Ishikawa (cell line): ENCODE results near the gene EZR.

Experiments used
- CEBPB ChIP-seq: IDR thresholded peaks from 2 replicates; pipeline ENCODE4 v1.6.1; 2012
- CREB1 ChIP-seq: IDR thresholded peaks from 2 replicates; pipeline ENCODE4 v1.6.1; 2012; ENCODE audit warnings: low read depth
- EGR1 ChIP-seq: IDR thresholded peaks from 2 replicates; pipeline ENCODE4 v1.6.1; 2012
- EP300 ChIP-seq: IDR thresholded peaks from 2 replicates; pipeline ENCODE4 v1.6.1; 2012; ENCODE audit warnings: borderline replicate concordance
- FOXM1 ChIP-seq: IDR thresholded peaks from 2 replicates; pipeline ENCODE4 v1.6.1; 2012; ENCODE audit warnings: low read depth, borderline replicate concordance
- NFIC ChIP-seq: IDR thresholded peaks from 2 replicates; pipeline ENCODE4 v1.6.1; 2012
- RAD21 ChIP-seq: IDR thresholded peaks from 2 replicates; pipeline ENCODE4 v1.6.1; 2012; ENCODE audit warnings: low read depth
- TAF1 ChIP-seq: IDR thresholded peaks from 2 replicates; pipeline ENCODE4 v1.6.1; 2012; ENCODE audit warnings: low read depth, mild to moderate bottlenecking
- TCF12 ChIP-seq: IDR thresholded peaks from 2 replicates; pipeline ENCODE4 v1.6.1; 2012; ENCODE audit warnings: low read depth
- TEAD4 ChIP-seq: IDR thresholded peaks from 2 replicates; pipeline ENCODE4 v1.6.1; 2012
- YY1 ChIP-seq: IDR thresholded peaks from 2 replicates; pipeline ENCODE4 v1.6.1; 2012; ENCODE audit warnings: low read depth
- ZBTB7A ChIP-seq: IDR thresholded peaks from 2 replicates; pipeline ENCODE4 v1.6.1; 2012; ENCODE audit warnings: low read depth
- TF ChIP-seq, protein P1 (sequence below): IDR thresholded peaks from 2 replicates; pipeline ENCODE4 v1.6.1; 2012
- TF ChIP-seq, protein P2 (sequence below): IDR thresholded peaks from 2 replicates; pipeline ENCODE4 v1.6.1; 2012; ENCODE audit warnings: low read depth, mild to moderate bottlenecking
- TF ChIP-seq, protein P3 (sequence below): IDR thresholded peaks from 2 replicates; pipeline ENCODE4 v1.6.1; 2012

EZR gene

DNA sequence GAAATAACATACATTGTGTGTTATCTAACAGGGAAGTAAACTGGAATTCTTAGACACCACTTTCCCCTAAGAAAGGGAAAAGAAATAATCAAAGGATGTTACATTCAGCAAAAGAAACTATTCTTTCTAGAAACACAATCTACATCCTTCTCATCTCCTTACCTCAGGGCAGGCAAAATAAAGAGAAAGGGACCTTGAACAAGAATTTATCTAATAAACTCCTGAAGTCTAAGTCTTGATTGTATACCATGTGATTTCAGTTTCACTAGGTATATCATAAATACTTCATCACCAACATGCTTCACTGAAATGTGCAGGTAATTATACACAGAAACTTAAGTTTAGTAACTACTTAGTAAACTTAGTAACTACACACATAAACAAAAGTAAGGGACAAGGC is 15.0 kb downstream of the EZR start:
- no peak for TF ChIP-seq NFIC
- TF ChIP-seq, protein P1, sequence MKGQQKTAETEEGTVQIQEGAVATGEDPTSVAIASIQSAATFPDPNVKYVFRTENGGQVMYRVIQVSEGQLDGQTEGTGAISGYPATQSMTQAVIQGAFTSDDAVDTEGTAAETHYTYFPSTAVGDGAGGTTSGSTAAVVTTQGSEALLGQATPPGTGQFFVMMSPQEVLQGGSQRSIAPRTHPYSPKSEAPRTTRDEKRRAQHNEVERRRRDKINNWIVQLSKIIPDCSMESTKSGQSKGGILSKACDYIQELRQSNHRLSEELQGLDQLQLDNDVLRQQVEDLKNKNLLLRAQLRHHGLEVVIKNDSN, result no peak
- no peak for TF ChIP-seq TAF1
- TF ChIP-seq EGR1, result no peak

DNA sequence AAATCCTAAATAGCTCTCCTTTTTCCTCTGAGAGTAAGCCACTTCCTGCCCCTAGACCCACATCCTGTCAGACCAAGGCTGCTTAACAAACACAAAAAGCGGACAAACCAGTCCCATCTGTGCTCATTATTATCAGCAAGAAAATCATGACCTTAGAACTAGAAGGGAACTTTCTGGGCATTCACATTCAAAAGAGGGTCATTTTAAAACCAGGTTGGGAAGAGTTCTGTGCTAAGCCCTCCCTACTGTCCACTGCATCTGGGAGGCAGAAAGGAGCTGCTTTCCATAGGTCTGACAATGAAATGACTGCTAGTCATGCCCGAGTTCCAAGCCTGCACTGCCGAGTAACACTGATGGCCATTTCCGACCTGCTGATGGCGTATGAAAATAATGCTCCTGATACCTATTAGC is 15.4 kb downstream of the EZR start:
- TF ChIP-seq FOXM1 (no peak), EP300 (no peak), TCF12 (no peak), CREB1 (no peak)

DNA sequence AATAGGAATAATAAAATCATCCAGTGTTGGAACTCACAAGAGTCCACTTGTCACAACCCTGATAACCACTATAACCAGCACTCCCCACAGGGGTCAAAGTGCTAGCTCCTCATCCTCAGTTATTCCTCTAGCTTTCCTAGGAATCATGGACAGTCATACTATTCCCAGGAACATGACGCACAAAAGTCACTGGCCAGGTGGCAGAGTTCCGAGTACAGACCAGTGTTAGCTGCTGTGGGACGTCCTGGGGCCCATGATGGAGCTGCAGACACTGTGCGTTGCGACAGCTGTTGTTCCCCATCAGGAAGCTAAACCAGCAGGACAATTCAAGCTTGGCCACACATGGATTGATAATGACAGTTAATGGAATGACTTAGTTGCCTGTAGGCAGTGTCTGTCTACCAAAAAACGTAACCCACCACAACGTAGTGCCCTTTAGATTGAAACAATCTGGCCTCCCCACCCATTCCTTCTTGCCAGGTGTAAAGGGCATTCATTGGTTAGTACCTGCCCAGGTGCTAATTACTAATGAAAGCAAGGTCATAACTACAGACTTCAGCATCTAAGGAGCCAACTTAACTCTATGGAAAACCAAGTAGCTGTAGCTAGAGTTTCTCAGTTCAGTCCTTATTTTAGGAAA is 17.4 kb downstream of the EZR start:
- no peak for TF ChIP-seq EGR1
- no peak for TF ChIP-seq CEBPB
- no peak for TF ChIP-seq TAF1
- TF ChIP-seq, protein P2, sequence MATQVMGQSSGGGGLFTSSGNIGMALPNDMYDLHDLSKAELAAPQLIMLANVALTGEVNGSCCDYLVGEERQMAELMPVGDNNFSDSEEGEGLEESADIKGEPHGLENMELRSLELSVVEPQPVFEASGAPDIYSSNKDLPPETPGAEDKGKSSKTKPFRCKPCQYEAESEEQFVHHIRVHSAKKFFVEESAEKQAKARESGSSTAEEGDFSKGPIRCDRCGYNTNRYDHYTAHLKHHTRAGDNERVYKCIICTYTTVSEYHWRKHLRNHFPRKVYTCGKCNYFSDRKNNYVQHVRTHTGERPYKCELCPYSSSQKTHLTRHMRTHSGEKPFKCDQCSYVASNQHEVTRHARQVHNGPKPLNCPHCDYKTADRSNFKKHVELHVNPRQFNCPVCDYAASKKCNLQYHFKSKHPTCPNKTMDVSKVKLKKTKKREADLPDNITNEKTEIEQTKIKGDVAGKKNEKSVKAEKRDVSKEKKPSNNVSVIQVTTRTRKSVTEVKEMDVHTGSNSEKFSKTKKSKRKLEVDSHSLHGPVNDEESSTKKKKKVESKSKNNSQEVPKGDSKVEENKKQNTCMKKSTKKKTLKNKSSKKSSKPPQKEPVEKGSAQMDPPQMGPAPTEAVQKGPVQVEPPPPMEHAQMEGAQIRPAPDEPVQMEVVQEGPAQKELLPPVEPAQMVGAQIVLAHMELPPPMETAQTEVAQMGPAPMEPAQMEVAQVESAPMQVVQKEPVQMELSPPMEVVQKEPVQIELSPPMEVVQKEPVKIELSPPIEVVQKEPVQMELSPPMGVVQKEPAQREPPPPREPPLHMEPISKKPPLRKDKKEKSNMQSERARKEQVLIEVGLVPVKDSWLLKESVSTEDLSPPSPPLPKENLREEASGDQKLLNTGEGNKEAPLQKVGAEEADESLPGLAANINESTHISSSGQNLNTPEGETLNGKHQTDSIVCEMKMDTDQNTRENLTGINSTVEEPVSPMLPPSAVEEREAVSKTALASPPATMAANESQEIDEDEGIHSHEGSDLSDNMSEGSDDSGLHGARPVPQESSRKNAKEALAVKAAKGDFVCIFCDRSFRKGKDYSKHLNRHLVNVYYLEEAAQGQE, result no peak
- no peak for TF ChIP-seq TCF12
- TF ChIP-seq RAD21, result no peak
- no peak for TF ChIP-seq EP300
- TF ChIP-seq, protein P1, result no peak
- no peak for TF ChIP-seq FOXM1

DNA sequence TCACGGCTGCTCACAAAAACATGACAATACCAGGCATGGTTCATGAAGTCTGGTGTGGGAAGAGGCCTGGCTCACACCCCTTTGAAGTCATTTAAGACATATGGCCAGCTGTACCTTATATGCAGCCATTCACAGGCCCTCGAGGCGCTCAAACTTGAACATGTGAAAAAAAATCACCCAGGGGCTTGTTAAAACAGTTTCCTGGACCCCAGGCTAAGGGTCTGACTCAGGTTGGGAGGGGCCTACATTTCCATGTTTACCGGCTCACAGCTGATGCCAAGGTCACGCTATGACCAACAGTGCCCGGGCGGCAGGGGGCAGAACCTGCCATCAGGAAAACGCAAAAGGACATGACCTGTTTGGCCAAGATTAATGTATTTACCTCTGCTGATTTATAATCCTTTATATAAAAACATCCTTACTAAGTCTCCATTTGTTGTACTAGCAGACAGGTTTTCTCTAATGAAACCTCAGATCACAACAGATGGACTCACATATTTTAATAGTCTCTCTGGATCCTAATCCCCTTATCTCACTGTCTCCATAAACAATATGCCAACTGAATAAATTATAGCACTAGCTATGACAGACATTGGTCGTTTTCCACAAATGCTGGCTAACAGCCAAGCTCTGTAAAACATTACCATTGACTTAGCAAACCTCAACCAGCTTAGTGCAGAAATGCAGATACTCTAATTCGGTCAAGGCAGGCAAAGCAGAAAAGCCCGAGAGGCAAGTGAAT is 19.9 kb downstream of the EZR start:
- TF ChIP-seq, protein P3, sequence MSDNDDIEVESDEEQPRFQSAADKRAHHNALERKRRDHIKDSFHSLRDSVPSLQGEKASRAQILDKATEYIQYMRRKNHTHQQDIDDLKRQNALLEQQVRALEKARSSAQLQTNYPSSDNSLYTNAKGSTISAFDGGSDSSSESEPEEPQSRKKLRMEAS, result no peak
- TF ChIP-seq NFIC, result peak; percentile 24; the same call in 1 of the 2 replicates

DNA sequence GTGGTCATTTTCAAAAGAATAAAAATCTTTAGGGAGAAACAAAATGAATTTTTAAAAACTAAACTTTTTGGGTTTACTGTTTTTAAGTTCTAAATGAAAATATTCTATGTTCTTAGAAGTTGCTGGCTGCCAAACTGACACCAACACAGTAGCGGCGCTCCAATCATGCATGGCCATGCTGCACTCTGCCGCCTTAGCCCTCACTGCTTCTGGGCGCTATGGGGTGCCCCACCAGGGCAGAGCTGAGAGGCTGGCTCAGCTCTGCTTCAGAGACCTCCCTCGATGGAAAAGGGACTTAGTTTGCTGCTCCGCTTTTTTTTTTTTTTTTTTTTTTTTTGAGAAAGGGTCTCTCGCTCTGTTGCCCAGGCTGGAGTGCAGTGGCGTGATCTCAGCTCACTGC is 20.9 kb downstream of the EZR start:
- TF ChIP-seq YY1 (no peak), TCF12 (no peak), CREB1 (no peak), TEAD4 (no peak), FOXM1 (no peak), TAF1 (no peak), EP300 (no peak), ZBTB7A (no peak), NFIC (no peak), RAD21 (no peak), CEBPB (no peak), EGR1 (no peak)
- TF ChIP-seq, protein P3, result no peak
- TF ChIP-seq, protein P1, result no peak
- TF ChIP-seq, protein P2, result no peak
